GM19025 (cell line): Measurements from ENCODE around the gene WARS2.

ENCODE experiments used
- ATAC-seq: cut with Tn5 transposase; IDR thresholded peaks from one replicate; pipeline ENCODE4 v1.9.1; 2021; ENCODE audit warnings: mild to moderate bottlenecking, low read depth, moderate library complexity; ENCODE audit not compliant: unreplicated experiment

WARS2 gene

GRCh38 chr1:119086830-119087229 lies 53.6 kb downstream of the WARS2 start:
- ATAC-seq, result no peak

- no peak for ATAC-seq
Observed at GRCh38 chr1:119084798-119085197, 55.7 kb downstream of the WARS2 start.

GRCh38 chr1:119083980-119084379 lies 56.5 kb downstream of the WARS2 start:
- no peak for ATAC-seq

- ATAC-seq, result no peak
Observed at GRCh38 chr1:119083479-119083878, 57.0 kb downstream of the WARS2 start.

GRCh38 chr1:119081700-119082099 lies 58.8 kb downstream of the WARS2 start:
- no peak for ATAC-seq

- ATAC-seq, result no peak
Observed at GRCh38 chr1:119081267-119081666, 59.2 kb downstream of the WARS2 start.

GRCh38 chr1:119080586-119080985 lies 59.9 kb downstream of the WARS2 start:
- no peak for ATAC-seq

GRCh38 chr1:119079881-119080280 lies 60.6 kb downstream of the WARS2 start:
- no peak for ATAC-seq

GRCh38 chr1:119075614-119076013 lies 64.8 kb downstream of the WARS2 start:
- ATAC-seq, result no peak

- no peak for ATAC-seq
Observed at GRCh38 chr1:119071321-119071720, 69.1 kb downstream of the WARS2 start.

- no peak for ATAC-seq
Observed at GRCh38 chr1:119069682-119070081, 70.8 kb downstream of the WARS2 start.

GRCh38 chr1:119068427-119068826 lies 72.0 kb downstream of the WARS2 start:
- ATAC-seq, result no peak

GRCh38 chr1:119061700-119062099 lies 78.8 kb downstream of the WARS2 start:
- ATAC-seq, result no peak

GRCh38 chr1:119055568-119055967 lies 84.9 kb downstream of the WARS2 start:
- ATAC-seq, result no peak

- no peak for ATAC-seq
Observed at GRCh38 chr1:119053917-119054316, 86.5 kb downstream of the WARS2 start.

GRCh38 chr1:119052267-119052666 lies 88.2 kb downstream of the WARS2 start:
- no peak for ATAC-seq

- ATAC-seq, result no peak
Observed at GRCh38 chr1:119048624-119049404, 91.6 kb downstream of the WARS2 start.

GRCh38 chr1:119046785-119047438 lies 93.5 kb downstream of the WARS2 start:
- ATAC-seq, result no peak

- ATAC-seq, result no peak
Observed at GRCh38 chr1:119046429-119046784, 94.0 kb downstream of the WARS2 start.

- ATAC-seq, result no peak
Observed at GRCh38 chr1:119045096-119045746, 95.2 kb downstream of the WARS2 start.

GRCh38 chr1:119040906-119041305 lies 99.5 kb downstream of the WARS2 start:
- ATAC-seq, result no peak

- ATAC-seq, result no peak
Observed at GRCh38 chr1:119040489-119040888, 100.0 kb downstream of the WARS2 start.
